Neural progenitor cell (in vitro differentiated cells): ENCODE results near the gene TNNI3K.

ENCODE experiments used
- CTCF ChIP-seq: fragments of 200-600 bp; sonication (generic); IDR thresholded peaks from 2 replicates; pipeline ENCODE4 v1.5.1; 2017; ENCODE audit warnings: antibody characterized with exemption, mild to moderate bottlenecking
- EZH2phosphoT487 ChIP-seq: fragments of 200-600 bp; sonication (generic); IDR thresholded peaks from 2 replicates; pipeline ENCODE4 v1.6.1; 2017; ENCODE audit warnings: antibody characterized with exemption

- TF ChIP-seq EZH2phosphoT487 (no peak), CTCF (no peak)
Measured at GRCh38 chr1:74222701-74223100, 12.5 kb upstream of the TNNI3K start.
